Effector memory CD8-positive, alpha-beta T cell (primary cell): ENCODE measurements around the gene TUT1.

Experiments
- ATAC-seq: fragments of 150-1000 bp; cut with Tn5 transposase; replicated peaks from 2 replicates; pipeline ENCODE4 v1.10.0; 2021; ENCODE audit warnings: mild to moderate bottlenecking, moderate library complexity
- DNase-seq, 3 experiments: peaks; one replicate each; pipeline ENCODE4 v3.0.0; 2021
- H3K27ac Mint-ChIP-seq, 2 donors: one replicate each; pipeline ENCODE4 v1.8.0; 2022; ENCODE audit warnings: mild to moderate bottlenecking in 2 of 2, mixed read lengths in 2 of 2, moderate library complexity in 2 of 2
- H3K27me3 Mint-ChIP-seq, 2 donors: one replicate each; pipeline ENCODE4 v1.8.0; 2022; ENCODE audit warnings: mixed read lengths in 2 of 2
- H3K36me3 Mint-ChIP-seq: one replicate; pipeline ENCODE4 v1.8.0; 2022; ENCODE audit warnings: mild to moderate bottlenecking, moderate library complexity, mixed read lengths; ENCODE audit not compliant: insufficient read depth
- H3K4me1 Mint-ChIP-seq, 2 donors: one replicate each; pipeline ENCODE4 v1.8.0; 2022; ENCODE audit warnings: low read depth in 2 of 2, mixed read lengths in 2 of 2
- H3K4me3 Mint-ChIP-seq, 2 donors: one replicate each; pipeline ENCODE4 v1.8.0; 2022; ENCODE audit warnings: mild to moderate bottlenecking in 2 of 2, mixed read lengths in 2 of 2, moderate library complexity in 2 of 2
- H3K9me3 Mint-ChIP-seq, 2 donors: one replicate each; pipeline ENCODE4 v1.8.0; 2022; ENCODE audit warnings: mixed read lengths in 2 of 2

TUT1 gene

GRCh38 chr11:62611705-62612365 lies 20.5 kb upstream of the TUT1 start:
- DNase-seq: peak in 1 of 3 experiments; percentile 55
- H3K27ac Mint-ChIP-seq: peak overlapping the region; percentile 94 to 97
- no peaks in the 10 kb centered on the region for H3K27me3 Mint-ChIP-seq
- H3K36me3 Mint-ChIP-seq: peaks cover 33% of the 10 kb centered on the region
- H3K4me3 Mint-ChIP-seq: peak overlapping the region; percentile 88 to 93
- H3K9me3 Mint-ChIP-seq: no peaks in the 10 kb centered on the region
- ATAC-seq: peak; percentile 55
- H3K4me1 Mint-ChIP-seq: peaks cover 38 to 53% of the 10 kb centered on the region in 2 donors

GRCh38 chr11:62610814-62611704 lies 19.7 kb upstream of the TUT1 start:
- H3K4me3 Mint-ChIP-seq: peak overlapping the region; percentile 88 to 93
- H3K27me3 Mint-ChIP-seq: no peaks in the 10 kb centered on the region
- peaks cover 38 to 53% of the 10 kb centered on the region in 2 donors for H3K4me1 Mint-ChIP-seq
- peak overlapping the region; percentile 94 to 97 for H3K27ac Mint-ChIP-seq
- DNase-seq (no peak), ATAC-seq (no peak)
- H3K9me3 Mint-ChIP-seq: no peaks in the 10 kb centered on the region
- peaks cover 39% of the 10 kb centered on the region for H3K36me3 Mint-ChIP-seq

- H3K27ac Mint-ChIP-seq: peak overlapping the region; percentile 94 to 97
- peaks cover 38 to 53% of the 10 kb centered on the region in 2 donors for H3K4me1 Mint-ChIP-seq
- H3K27me3 Mint-ChIP-seq: no peaks in the 10 kb centered on the region
- ATAC-seq (no peak), DNase-seq (no peak)
- peak overlapping the region; percentile 88 to 93 for H3K4me3 Mint-ChIP-seq
- no peaks in the 10 kb centered on the region for H3K9me3 Mint-ChIP-seq
- H3K36me3 Mint-ChIP-seq: peaks cover 44% of the 10 kb centered on the region
Observed at GRCh38 chr11:62610403-62610802, 19.1 kb upstream of the TUT1 start.

- H3K4me3 Mint-ChIP-seq: no peak overlapping the region
- ATAC-seq (no peak), DNase-seq (no peak)
- H3K36me3 Mint-ChIP-seq: peaks cover 51% of the 10 kb centered on the region
- H3K27me3 Mint-ChIP-seq: no peaks in the 10 kb centered on the region
- H3K9me3 Mint-ChIP-seq: no peaks in the 10 kb centered on the region
- H3K27ac Mint-ChIP-seq: peak overlapping the region in 1 of 2 donors; percentile 63
- peaks cover 35 to 49% of the 10 kb centered on the region in 2 donors for H3K4me1 Mint-ChIP-seq
Observed at GRCh38 chr11:62608776-62609175, 17.5 kb upstream of the TUT1 start.

- Mint-ChIP-seq H3K36me3 (peaks cover 48% of the 10 kb centered on the region), H3K4me1 (peaks cover 43 to 48% of the 10 kb centered on the region in 2 donors), H3K4me3 (no peak overlapping the region), H3K9me3 (no peaks in the 10 kb centered on the region), H3K27ac (peak overlapping the region in 1 of 2 donors; percentile 78), H3K27me3 (no peaks in the 10 kb centered on the region)
- DNase-seq (no peak), ATAC-seq (no peak)
Observed at GRCh38 chr11:62607714-62608113, 16.4 kb upstream of the TUT1 start.

- Mint-ChIP-seq H3K27ac (no peak overlapping the region), H3K4me3 (no peak overlapping the region), H3K4me1 (peaks cover 36 to 42% of the 10 kb centered on the region in 2 donors), H3K27me3 (no peaks in the 10 kb centered on the region), H3K9me3 (no peaks in the 10 kb centered on the region), H3K36me3 (peaks cover 54% of the 10 kb centered on the region)
- DNase-seq: no peak
- no peak for ATAC-seq
Observed at GRCh38 chr11:62605902-62606301, 14.6 kb upstream of the TUT1 start.

GRCh38 chr11:62605467-62605866 lies 14.1 kb upstream of the TUT1 start:
- ATAC-seq: no peak
- peak overlapping the region in 1 of 2 donors; percentile 84 for H3K27ac Mint-ChIP-seq

GRCh38 chr11:62604460-62605120 lies 13.3 kb upstream of the TUT1 start:
- Mint-ChIP-seq H3K27me3 (no peaks in the 10 kb centered on the region), H3K4me3 (no peak overlapping the region), H3K4me1 (peaks cover 40 to 42% of the 10 kb centered on the region in 2 donors), H3K36me3 (peaks cover 55% of the 10 kb centered on the region), H3K9me3 (no peaks in the 10 kb centered on the region), H3K27ac (peak overlapping the region in 1 of 2 donors; percentile 84)
- ATAC-seq (no peak), DNase-seq (no peak)

More at GRCh38 chr11:62605467-62605866, 14.1 kb upstream of the TUT1 start:
- Mint-ChIP-seq H3K9me3 (no peaks in the 10 kb centered on the region), H3K36me3 (peaks cover 55% of the 10 kb centered on the region), H3K4me3 (no peak overlapping the region), H3K27me3 (no peaks in the 10 kb centered on the region), H3K4me1 (peaks cover 35 to 40% of the 10 kb centered on the region in 2 donors)
- no peak for DNase-seq

- Mint-ChIP-seq H3K4me3 (peak overlapping the region; percentile 34 to 62), H3K36me3 (peaks cover 62% of the 10 kb centered on the region), H3K27ac (peak overlapping the region in 1 of 2 donors; percentile 3), H3K9me3 (no peaks in the 10 kb centered on the region), H3K27me3 (no peaks in the 10 kb centered on the region), H3K4me1 (peaks cover 41 to 42% of the 10 kb centered on the region in 2 donors)
- ATAC-seq (no peak), DNase-seq (no peak)
Observed at GRCh38 chr11:62603776-62604299, 12.5 kb upstream of the TUT1 start.

GRCh38 chr11:62603072-62603408 lies 11.7 kb upstream of the TUT1 start:
- Mint-ChIP-seq H3K27me3 (no peaks in the 10 kb centered on the region), H3K9me3 (no peaks in the 10 kb centered on the region), H3K4me1 (peaks cover 45 to 46% of the 10 kb centered on the region in 2 donors), H3K27ac (peak overlapping the region in 1 of 2 donors; percentile 3), H3K36me3 (peaks cover 68% of the 10 kb centered on the region), H3K4me3 (peak overlapping the region; percentile 34 to 62)
- DNase-seq (no peak), ATAC-seq (no peak)

GRCh38 chr11:62602141-62603071 lies 11.1 kb upstream of the TUT1 start:
- Mint-ChIP-seq H3K4me1 (peaks cover 44 to 52% of the 10 kb centered on the region in 2 donors), H3K9me3 (no peaks in the 10 kb centered on the region), H3K27ac (peak overlapping the region; percentile 92 to 93), H3K36me3 (peaks cover 67% of the 10 kb centered on the region), H3K4me3 (peak overlapping the region; percentile 95 to 98), H3K27me3 (no peaks in the 10 kb centered on the region)
- ATAC-seq: no peak
- no peak for DNase-seq

GRCh38 chr11:62601372-62602140 lies 10.2 kb upstream of the TUT1 start, which contains the start of gene MTA2:
TSS of gene MTA2 (minus strand) at chr11:62601865. CDS start at chr11:62601450, 415 bp downstream.
- DNase-seq (peak; percentile 99 to 100 (median 100)), ATAC-seq (peak; percentile 77)
- Mint-ChIP-seq H3K36me3 (peaks cover 68% of the 10 kb centered on the region), H3K4me1 (peaks cover 47 to 56% of the 10 kb centered on the region in 2 donors), H3K4me3 (peak within 1 kb of the TSS; percentile 95 to 98), H3K27ac (peak within 1 kb of the TSS; percentile 92 to 93), H3K27me3 (no peaks in the 10 kb centered on the region), H3K9me3 (no peaks in the 10 kb centered on the region)
